ENCODE data around the gene GFPT2. TPM values are rescaled to one million over a fixed set of nuclear protein-coding genes. Genes with fewer than 3 reads are reported as not detected.

Gene GFPT2
- total RNA-seq, 1 donor from 2014 or later = 70.7 TPM

- Mint-ChIP-seq H3K27ac (ENCODE audit: unreplicated experiment) (no peak overlapping the region), H3K4me1 (ENCODE audit: unreplicated experiment) (no peaks in the 10 kb centered on the region), H3K9me3 (ENCODE audit: unreplicated experiment) (peaks cover 58% of the 10 kb centered on the region), H3K27me3 (ENCODE audit: unreplicated experiment) (no peaks in the 10 kb centered on the region), H3K4me3 (ENCODE audit: unreplicated experiment) (no peak overlapping the region), H3K36me3 (ENCODE audit: unreplicated experiment) (peaks cover 89% of the 10 kb centered on the region)
- DNase-seq (ENCODE audit: extremely low spot score, unreplicated experiment) = no peak
- TF ChIP-seq CTCF (IDR thresholded peaks at IDR 0.05) = no peak
Observed at GRCh38 chr5:180259260-180259611, 93.9 kb downstream of the GFPT2 start.

DNA sequence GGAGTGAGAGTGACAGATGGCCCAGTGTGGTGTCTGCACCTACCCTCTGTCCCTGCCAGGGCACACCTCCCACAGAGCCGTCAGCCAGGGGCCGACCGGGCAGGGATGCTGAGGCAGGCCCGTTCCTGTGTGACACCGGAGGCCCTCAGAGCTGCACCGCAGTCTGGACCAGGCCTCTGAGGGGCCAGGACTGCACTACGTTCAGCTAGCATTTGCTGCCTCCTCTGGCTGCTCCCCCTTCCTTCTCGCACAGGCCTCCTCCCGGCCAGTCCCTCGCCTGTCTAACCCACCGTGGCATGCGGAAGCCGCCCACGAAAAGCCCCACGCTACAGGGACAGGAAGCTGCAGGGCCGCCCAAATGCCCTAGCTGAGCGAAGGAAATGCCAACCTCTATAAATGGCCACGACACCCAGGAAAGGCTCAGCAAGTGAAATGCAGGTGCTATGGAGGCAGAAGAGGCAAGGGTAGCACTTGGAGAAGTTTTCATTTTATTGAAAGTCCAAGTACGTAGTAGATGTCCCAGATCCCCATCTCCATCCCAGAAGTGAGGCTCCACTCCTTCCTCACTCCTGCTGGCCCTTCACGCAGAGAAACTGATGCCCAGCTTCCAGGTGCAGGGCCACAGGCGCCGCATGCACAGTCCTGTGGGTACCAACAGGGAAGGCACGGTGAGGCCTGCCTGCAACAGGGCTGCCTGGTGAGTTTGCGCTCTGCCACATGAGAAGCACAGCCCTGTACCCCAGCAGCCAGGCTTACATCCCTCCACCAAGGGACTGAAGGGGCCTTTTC, 99.9 kb downstream of the GFPT2 start:
- H3K27ac Mint-ChIP-seq (ENCODE audit: unreplicated experiment) = no peak overlapping the region
- DNase-seq (ENCODE audit: extremely low spot score, unreplicated experiment) = peak; percentile 81
- peaks cover 80% of the 10 kb centered on the region for H3K36me3 Mint-ChIP-seq (ENCODE audit: unreplicated experiment)
- no peaks in the 10 kb centered on the region for H3K27me3 Mint-ChIP-seq (ENCODE audit: unreplicated experiment)
- no peaks in the 10 kb centered on the region for H3K4me1 Mint-ChIP-seq (ENCODE audit: unreplicated experiment)
- peaks cover 30% of the 10 kb centered on the region for H3K9me3 Mint-ChIP-seq (ENCODE audit: unreplicated experiment)
- H3K4me3 Mint-ChIP-seq (ENCODE audit: unreplicated experiment) = no peak overlapping the region
- no peak for TF ChIP-seq CTCF (IDR thresholded peaks at IDR 0.05)

DNA sequence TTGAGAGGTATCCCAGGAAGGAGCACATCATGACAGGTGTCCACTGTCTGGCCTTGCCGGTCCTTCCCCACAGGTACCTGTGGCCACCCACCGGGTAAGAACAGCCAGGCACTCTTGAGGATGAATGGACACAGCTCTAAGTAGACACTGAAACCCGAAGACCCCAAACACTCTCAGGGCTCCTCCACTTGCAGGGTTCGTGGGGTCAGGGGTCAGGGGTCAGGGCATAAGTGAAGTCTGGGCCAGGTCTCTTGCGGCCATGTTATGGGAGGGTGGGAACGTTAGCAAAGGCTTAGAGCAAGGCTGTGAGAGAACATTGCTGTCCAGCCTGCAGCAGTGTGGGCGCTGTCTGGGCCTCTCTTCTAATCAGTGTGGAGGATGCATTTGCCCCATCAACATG, 101.2 kb downstream of the GFPT2 start:
- Mint-ChIP-seq H3K27me3 (ENCODE audit: unreplicated experiment) (no peaks in the 10 kb centered on the region), H3K4me1 (ENCODE audit: unreplicated experiment) (no peaks in the 10 kb centered on the region), H3K36me3 (ENCODE audit: unreplicated experiment) (peaks cover 79% of the 10 kb centered on the region), H3K4me3 (ENCODE audit: unreplicated experiment) (no peak overlapping the region), H3K27ac (ENCODE audit: unreplicated experiment) (no peak overlapping the region), H3K9me3 (ENCODE audit: unreplicated experiment) (peaks cover 23% of the 10 kb centered on the region)
- DNase-seq (ENCODE audit: extremely low spot score, unreplicated experiment) = no peak
- no peak for TF ChIP-seq CTCF (IDR thresholded peaks at IDR 0.05)

DNA sequence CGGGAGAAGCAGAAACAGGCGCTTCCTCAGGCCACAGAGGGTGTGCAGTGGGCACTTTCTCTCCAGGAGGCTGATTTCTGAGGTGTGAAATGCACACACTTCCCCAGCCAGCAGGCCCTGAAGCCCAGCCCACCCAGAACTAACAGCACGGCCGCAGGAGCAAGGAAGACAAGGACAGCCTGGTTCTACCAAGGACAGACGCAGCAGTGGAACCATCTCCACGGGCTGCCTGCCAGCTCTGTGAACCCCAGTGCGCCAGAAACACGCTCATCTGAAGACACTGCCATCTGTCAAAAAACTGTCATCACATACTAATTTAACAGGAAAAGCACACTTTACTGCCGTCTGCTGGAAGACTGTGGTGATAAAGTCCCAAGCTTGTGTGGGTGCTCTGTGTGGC, 102.0 kb downstream of the GFPT2 start:
- DNase-seq (ENCODE audit: extremely low spot score, unreplicated experiment) = peak; percentile 71
- Mint-ChIP-seq H3K27ac (ENCODE audit: unreplicated experiment) (no peak overlapping the region), H3K9me3 (ENCODE audit: unreplicated experiment) (peaks cover 21% of the 10 kb centered on the region), H3K4me3 (ENCODE audit: unreplicated experiment) (no peak overlapping the region), H3K27me3 (ENCODE audit: unreplicated experiment) (no peaks in the 10 kb centered on the region), H3K4me1 (ENCODE audit: unreplicated experiment) (no peaks in the 10 kb centered on the region), H3K36me3 (ENCODE audit: unreplicated experiment) (peaks cover 83% of the 10 kb centered on the region)
- no peak for TF ChIP-seq CTCF (IDR thresholded peaks at IDR 0.05)

Other genes starting within 250 kb of the GFPT2 start
- gene RASGEF1C, start 144.1 kb downstream of the GFPT2 start, total RNA-seq = not detected in 2 replicates
- gene MAPK9, start 61.3 kb downstream of the GFPT2 start, total RNA-seq = 30.0 and 31.8 TPM in 2 replicates
- gene CNOT6, start 141.0 kb upstream of the GFPT2 start, total RNA-seq = 31.5 and 33.5 TPM in 2 replicates
- gene SCGB3A1, start 238.2 kb upstream of the GFPT2 start, total RNA-seq = not detected in 2 replicates

Data from osteocyte (in vitro differentiated cells).